NB4 (cell line): Measurements from ENCODE around the gene CNNM2.

ENCODE experiments used
- CTCF ChIP-seq: IDR thresholded peaks from one replicate; pipeline ENCODE4 v1.5.1; 2012; ENCODE audit warnings: low read depth, low read length
- MAX ChIP-seq: IDR thresholded peaks from 2 replicates; pipeline ENCODE4 v1.6.1; 2011; ENCODE audit warnings: low read depth, low read length
- MYC ChIP-seq: IDR thresholded peaks from 2 replicates; pipeline ENCODE4 v1.6.1; 2011; ENCODE audit warnings: low read depth, low read length
- POLR2A ChIP-seq: IDR thresholded peaks from 2 replicates; pipeline ENCODE4 v1.6.1; 2011; ENCODE audit warnings: mild to moderate bottlenecking; ENCODE audit not compliant: insufficient read length; ENCODE audit errors: extremely low read depth

DNA sequence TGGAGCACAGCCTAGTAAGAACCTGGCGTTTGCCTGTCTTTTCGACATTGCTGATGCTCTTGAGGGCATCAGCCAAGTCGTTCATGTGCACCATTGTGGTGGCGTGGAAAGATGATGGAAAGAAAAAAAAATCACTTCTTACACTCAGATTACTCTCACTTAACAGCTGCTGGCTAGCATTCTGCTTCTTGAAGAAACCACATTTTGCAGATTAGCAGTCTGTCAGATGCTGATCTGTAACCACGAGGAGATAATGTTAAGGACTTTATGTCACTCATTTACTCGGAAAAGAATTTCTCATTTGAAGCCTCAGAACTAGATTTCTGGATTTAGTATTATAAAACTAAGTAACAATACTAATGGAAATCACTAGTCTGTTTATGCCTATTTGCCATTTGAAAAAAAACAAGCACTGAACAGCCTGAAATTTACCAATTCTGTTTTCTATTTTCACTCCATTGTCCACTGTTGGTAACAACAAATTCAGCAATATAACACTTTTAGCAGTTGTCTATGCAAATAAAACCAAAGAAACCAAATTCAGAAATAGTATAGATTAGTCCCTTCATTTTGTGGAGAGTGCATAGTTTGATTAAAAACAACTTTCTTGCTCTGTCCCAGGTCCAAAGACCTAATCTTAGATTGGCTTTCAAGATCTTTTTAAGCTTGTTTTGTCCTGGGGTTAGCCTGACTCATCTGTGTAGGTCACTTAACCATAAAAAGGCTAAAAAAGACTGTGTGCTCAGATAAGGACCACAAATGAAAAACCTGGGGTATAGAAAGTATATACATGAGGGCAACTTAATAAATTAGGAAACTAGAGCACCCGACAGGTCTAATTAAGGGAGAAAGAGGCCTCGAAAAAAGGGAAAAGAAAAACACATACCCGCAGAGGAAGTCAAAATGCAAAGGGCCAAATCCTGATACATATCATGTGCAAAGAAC lies 207.5 kb downstream of the CNNM2 start:
- TF ChIP-seq CTCF (no peak), POLR2A (no peak), MAX (no peak), MYC (no peak)
